Upper lobe of left lung (tissue), 4 donors: ENCODE results near the gene HTR1A.

ENCODE experiments used
- EP300 ChIP-seq, 4 donors: sonication (generic); formaldehyde crosslinking; IDR thresholded peaks; one replicate each; pipeline ENCODE4 v1.5.1; 2017; ENCODE audit warnings: antibody characterized with exemption in 4 of 4, control low read depth in 2 of 4
- TF ChIP-seq, protein P1 (sequence below), 6 experiments: fragments of 450-650 bp in 4 of 6; fragments of 200-600 bp in 2 of 6; sonication (generic) in 2 of 6; IDR thresholded peaks; one replicate each; pipeline ENCODE4 v1.5.1; 2016 to 2019; ENCODE audit warnings: antibody characterized with exemption in 6 of 6

DNA sequence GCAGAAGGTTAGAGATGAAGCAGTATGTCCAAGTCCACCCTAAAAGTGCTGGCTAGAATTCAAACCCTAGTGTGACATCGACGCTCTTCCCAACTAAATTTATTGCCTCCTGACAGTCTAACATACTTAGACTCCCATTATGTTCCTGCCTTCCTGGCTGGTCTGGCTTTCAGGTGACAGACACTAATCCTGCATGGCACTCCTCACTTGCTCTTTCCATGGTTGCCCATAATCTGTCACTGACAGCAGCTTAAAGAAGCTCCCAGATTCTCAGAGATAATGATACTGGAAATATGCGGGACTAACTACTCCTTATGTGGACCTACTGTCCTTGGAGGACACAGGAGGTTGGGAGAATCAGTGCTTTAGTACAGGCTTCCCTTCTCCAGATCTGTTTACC lies 41.7 kb upstream of the HTR1A start:
- TF ChIP-seq, protein P1, sequence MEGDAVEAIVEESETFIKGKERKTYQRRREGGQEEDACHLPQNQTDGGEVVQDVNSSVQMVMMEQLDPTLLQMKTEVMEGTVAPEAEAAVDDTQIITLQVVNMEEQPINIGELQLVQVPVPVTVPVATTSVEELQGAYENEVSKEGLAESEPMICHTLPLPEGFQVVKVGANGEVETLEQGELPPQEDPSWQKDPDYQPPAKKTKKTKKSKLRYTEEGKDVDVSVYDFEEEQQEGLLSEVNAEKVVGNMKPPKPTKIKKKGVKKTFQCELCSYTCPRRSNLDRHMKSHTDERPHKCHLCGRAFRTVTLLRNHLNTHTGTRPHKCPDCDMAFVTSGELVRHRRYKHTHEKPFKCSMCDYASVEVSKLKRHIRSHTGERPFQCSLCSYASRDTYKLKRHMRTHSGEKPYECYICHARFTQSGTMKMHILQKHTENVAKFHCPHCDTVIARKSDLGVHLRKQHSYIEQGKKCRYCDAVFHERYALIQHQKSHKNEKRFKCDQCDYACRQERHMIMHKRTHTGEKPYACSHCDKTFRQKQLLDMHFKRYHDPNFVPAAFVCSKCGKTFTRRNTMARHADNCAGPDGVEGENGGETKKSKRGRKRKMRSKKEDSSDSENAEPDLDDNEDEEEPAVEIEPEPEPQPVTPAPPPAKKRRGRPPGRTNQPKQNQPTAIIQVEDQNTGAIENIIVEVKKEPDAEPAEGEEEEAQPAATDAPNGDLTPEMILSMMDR (IDR thresholded peaks at IDR 0.05), result no peak
- no peak for TF ChIP-seq EP300 (IDR thresholded peaks at IDR 0.05)
